ENCODE measurements around the gene TMEM204.

DNA sequence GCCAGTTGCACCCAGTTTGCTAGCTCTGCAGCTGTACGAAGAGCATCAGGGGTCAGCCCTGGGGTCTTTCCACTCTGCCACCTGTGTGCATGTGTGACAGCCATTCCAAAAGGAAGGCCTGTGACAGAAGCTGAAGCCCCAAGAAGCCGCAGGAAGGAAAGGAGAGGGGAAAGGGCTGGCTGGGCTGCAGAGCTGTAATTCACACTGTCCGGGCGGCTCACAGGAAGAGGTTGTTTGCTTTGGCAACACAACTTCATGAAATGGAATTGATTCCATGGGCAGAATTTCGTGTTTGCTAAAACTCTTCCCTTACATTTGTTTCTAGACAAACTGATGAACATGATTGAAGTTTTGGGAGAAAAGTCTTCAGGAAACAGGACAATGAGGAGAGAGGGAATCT lies 14.8 kb downstream of the TMEM204 start:
- TF ChIP-seq POLR2A (IDR thresholded peaks at IDR 0.05; ENCODE audit: low read depth): no peak
- TF ChIP-seq EP300 (IDR thresholded peaks at IDR 0.05): no peak
